ENCODE measurements around the gene HSD3B2.

HSD3B2 gene

DNA sequence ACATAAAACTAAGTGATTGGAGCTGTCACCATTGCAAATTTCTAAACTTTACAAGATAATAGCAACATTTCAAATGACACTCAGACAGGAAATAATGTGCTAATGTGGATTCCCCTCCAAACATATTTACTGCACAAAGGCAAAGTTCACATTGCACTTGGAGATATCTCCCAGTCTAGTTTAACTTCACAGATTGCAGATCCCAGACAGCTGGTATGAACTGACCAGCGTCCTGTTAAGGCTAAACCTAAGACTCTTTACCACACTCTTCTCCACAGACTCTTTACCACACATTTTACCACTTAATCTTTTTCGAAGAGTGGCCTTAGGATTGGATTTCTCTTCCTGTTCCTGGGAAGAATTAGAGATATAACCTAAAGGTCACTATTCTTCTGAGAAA, 51.5 kb downstream of the HSD3B2 start:
- DNase-seq = no peak

DNA sequence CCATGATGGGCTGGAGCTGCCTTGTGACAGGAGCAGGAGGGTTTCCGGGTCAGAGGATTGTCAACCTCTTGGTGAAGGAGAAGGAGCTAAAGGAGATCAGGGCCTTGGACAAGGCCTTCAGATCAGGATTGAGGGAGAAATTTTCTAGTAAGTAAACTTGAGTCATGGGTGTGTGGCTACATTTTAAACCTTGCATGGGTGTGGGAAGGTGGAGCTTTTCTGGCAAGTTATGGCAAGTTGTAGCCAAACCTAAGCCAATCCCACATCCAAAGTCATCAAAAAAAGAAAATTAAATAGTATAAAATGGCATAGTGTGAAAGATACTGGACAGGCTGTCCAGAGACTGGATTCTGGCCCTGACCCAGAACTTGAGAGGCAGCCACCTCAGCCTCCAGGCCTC, 52.3 kb downstream of the HSD3B2 start:
- DNase-seq = no peak

DNA sequence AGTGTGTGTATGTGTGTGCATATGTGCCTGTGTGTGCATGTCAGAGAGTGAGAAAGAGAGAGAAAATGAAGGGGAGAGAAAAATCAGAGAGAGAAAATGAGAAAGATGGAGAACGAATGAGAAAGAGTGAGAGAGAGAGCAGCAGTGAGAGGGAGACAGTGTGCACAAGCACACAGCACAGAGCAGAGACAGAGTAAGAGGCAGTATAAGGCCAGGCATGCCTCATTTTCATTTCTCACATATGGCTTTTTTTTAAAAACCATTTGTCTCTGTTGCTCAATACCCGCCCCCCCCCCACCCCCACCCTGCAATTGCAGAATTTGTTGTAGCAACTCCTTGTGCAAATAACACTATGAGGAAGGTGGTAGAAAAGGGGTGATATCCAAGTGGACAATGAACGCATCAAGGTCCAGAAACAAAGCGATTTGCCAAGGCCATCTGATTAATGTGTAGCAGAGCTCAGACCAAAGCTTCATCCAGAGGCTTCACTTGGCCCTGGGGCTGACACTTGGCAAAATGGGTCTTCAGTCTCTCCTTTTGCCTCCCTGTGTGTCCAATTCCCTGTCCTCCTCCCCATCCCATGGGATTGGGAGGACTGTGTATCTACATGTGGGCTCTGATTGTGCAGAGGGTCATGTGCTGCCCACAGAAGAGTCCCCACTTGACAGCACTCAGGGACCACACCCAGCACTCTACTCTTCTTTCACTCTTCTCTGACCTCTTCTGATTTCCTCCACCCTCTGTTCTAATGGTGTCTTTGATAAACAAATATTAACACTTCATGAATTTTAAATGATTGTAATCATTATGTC, 53.1 kb downstream of the HSD3B2 start:
- no peak for DNase-seq

DNA sequence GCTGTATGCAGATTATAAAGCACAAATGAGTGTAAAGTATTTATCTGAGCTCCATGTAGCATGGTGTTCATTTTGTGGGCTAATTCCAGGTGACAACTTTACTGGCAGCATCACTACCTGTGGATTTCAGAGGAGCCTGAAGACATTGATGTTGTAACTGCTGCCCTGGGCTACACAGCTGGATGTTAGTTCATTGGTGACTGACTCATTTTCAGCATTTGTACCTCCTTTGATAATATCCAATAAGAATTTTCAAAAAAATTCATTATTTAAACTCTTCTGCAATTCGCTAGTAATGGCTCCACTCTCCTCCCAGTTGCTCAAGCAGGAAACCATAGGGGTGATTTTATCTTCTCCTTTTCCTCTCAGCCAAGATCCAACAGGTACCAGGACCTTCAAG, 54.8 kb downstream of the HSD3B2 start:
- DNase-seq = no peak

DNA sequence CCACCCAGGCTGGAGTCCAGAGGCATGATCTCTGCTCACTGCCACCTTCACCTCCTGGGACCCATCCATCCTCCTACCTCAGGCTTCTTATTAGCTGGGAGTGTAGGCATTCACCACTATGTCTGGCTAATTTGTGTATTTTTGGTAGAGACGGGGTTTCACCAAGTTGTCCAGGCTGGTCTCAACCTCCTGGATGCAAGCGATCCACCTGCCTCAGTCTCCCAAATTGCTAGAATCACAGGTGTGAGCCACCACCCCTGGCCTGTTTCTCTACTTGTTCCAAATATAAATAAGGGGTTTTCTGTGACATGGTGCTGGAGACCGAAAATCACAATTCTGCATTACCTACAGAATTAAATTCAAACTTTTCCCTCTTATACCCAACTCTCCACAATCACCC, 55.4 kb downstream of the HSD3B2 start:
- DNase-seq = no peak

DNA sequence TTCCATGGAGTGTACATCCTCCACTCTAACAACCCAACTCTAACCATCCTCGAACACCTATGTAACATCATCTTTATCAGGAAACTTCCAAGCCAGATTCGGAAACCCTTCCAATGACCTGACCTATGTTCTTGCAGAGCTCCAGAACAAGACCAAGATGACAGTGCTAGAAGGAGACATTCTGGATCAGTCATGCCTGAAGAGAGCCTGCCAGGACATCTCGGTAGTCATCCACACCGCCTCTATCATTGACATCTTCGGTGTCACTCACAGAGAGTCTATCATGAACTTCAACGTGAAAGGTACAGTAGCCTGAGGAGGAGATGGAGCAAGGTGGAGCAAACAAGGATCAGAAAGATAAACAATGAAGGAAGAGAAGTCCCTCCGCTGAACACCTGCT, 56.0 kb downstream of the HSD3B2 start:
- DNase-seq = no peak

DNA sequence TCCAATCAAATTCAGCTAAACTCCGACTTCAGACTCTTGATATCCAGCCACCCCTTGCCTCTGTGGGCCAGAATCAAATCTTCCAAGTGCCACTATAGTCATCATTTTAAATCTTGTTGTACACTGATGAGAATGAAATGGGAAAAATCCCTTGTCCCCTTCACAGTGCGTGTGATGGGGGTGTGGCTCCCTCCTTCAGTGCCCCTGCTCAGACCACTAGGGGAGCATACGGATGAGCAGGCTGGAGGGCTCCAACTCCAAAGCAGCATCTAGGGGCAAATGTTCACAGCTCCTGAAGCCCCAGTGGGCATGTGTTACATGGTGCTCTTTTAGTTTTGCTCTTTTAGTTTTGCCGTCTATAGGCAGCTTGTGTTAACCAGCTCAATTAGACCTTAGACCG, 56.6 kb downstream of the HSD3B2 start:
- no peak for DNase-seq

DNA sequence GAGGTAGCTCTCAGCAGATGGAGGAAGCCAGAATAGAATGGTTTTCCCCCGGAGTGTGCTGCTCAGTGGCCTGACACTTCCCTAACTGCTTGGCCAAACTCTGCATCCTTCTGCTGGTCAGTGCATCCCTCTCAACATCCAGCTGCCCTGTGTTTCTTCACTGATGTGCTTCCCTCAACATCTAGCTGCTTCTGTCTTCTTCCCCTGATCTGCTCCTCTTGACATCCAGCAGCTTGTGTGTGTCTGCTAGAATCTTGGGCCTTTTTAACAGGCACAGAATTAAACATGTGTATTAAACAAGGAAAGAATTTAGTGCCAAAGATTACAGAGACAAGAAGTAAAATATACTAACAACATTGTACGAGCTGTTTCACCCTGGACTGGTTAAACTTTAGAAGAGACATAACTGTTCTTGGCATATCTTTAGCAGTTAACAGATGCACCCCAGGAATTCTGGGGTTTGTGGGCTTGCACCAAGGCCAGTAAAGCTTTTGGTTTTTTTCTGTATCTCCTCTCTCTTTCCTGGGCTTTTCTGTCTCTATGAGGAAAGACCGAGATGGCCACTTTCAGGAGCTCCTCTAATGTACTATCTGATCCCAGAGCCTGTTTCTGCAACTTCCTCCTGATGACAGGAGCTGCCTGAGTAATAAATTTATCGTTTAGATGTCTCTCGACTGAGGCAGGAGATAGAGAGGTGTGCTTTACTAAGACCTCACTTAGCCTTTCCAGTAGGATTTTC, 57.3 kb downstream of the HSD3B2 start:
- DNase-seq = no peak
